Erythroblast (primary cell): Measurements from ENCODE around the gene NOL4L.

Experiments used
- GATA1 ChIP-seq: IDR thresholded peaks from 2 replicates; pipeline ENCODE4 v1.6.1; 2011; ENCODE audit warnings: low read depth, mild to moderate bottlenecking, control low read depth, low read length, moderate library complexity
- POLR2A ChIP-seq: IDR thresholded peaks from 2 replicates; pipeline ENCODE4 v1.6.1; 2011; ENCODE audit warnings: mild to moderate bottlenecking, low read length

DNA sequence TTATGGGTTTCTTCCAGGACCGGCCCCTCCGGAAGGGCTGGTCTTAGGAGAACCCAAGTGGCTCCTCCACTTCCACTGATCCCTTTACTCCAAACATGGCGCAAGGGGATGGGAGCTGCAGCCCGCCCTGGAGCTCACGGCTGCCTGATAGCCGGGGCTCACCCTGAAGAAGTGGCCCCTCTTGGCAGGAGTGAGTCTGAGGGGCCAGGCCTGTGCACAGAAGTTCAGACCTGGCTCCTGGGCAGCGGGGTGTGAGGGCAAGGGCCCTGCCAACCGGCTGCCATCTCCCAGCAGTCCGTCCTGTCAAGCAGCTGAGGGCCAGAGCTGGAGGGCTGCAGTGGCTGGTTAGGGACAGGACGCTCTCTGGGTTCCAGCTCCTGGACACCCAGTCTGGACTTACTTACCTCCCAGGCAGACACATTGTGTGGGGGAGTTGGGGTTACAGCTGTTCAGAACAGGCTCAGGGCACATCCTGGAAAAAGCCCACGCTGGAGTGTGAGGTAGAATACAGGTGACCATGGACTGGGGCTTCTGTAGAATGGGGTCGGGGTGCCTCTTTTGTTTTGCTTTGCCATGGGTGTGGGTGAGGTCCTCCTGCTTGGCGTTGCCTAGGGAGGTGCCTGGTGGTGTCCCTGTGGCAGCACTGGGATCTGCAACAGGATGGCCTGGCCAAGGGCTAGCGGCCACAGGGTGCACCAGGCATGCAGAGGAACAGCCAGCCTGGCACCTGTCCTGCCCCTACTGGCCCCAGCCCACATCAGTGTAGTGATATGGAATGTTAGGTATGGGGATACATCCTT is 138.6 kb downstream of the NOL4L start:
- TF ChIP-seq POLR2A (no peak), GATA1 (no peak)
